H1 (cell line): Measurements from ENCODE around the gene CACNA1C. TPM values are rescaled to one million over a fixed set of nuclear protein-coding genes. Genes with fewer than 3 reads are reported as not detected.

ENCODE experiments used
- NANOG ChIP-seq: IDR thresholded peaks from 2 replicates; pipeline ENCODE4 v1.6.1; 2011; ENCODE audit warnings: low read length, low read depth, mild to moderate bottlenecking, inconsistent platforms; ENCODE audit not compliant: insufficient read depth, poor library complexity, severe bottlenecking
- RAD21 ChIP-seq, 2 experiments: IDR thresholded peaks in 1 of 2; conservative IDR thresholded peaks in 1 of 2; 2 replicates each; pipeline ENCODE4 v1.6.1; 2011; ENCODE audit warnings: low read depth in 2 of 2, low read length in 2 of 2, improper control_type of control experiment in 1 of 2, inconsistent platforms in 1 of 2, mild to moderate bottlenecking in 1 of 2, moderate library complexity in 1 of 2
- TBP ChIP-seq: IDR thresholded peaks from 2 replicates; pipeline ENCODE4 v1.6.1; 2011; ENCODE audit warnings: low read depth, low read length, improper control_type of control experiment
- polyA plus RNA-seq, 7 experiments: library from polyadenylated mRNA; depleted of rRNA in 3 of 7; stranded (reverse) in 5 of 7; unstranded in 2 of 7; fragments of >200 nt in 5 of 7; fragments of 200-250 nt in 2 of 7; gene quantifications; 1 replicate in 5 of 7; 2 replicates in 1 of 7; 4 replicates in 1 of 7; pipeline versions ENCODE4 v1.2.1 to v1.2.3, GENCODE V29; 2011 to 2013; ENCODE audit warnings: missing spikeins in 2 of 7, mixed read lengths in 2 of 7
- total RNA-seq: library from RNA; stranded (reverse); fragmentation: NEBNext Ultra II Directional; extraction: Animal tissue kit (Norgen Biotek cat#: 25700); gene quantifications from 2 replicates; pipeline ENCODE4 v1.2.1, GENCODE V29; 2021

Gene CACNA1C
- total and polyA plus RNA-seq, 2 of the 8 experiments (the other 6 are each of a cell fraction or from before 2014, with no cell fraction given), result 1.3 TPM

DNA sequence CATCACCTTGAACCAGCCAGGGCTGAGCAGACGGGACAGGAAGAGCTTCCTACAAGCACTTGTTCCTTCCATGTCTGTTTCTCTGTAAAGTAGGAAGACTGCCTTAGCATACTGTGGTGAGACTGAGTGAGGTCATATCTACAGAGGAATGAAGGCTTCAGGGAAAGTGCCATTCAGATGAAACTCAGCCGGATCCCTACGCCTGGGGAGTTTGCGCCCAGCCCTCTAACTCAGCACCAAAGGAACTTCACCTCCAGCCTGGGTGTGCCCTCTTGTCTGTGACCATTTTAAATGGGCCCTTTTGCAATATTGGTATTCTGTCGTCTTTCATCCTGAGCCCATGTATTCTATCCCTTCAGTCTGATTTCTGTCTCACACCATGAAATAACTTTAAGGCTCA, 566.3 kb downstream of the CACNA1C start (continued):
- TF ChIP-seq RAD21 (IDR thresholded peaks at IDR 0.05 in 1 of 2, conservative IDR thresholded peaks at IDR 0.05 in 1 of 2; ENCODE audit: low read depth in 2 of 2, low read length in 2 of 2) (no peak), TBP (no peak), NANOG (no peak)
